ENCODE results near the gene SLC51A.
"Not testable (repeated sequence)": the region's sequence is repeated elsewhere in the genome, so short reads cannot be mapped to it uniquely, and the experiment has no call there.

Gene SLC51A

DNA sequence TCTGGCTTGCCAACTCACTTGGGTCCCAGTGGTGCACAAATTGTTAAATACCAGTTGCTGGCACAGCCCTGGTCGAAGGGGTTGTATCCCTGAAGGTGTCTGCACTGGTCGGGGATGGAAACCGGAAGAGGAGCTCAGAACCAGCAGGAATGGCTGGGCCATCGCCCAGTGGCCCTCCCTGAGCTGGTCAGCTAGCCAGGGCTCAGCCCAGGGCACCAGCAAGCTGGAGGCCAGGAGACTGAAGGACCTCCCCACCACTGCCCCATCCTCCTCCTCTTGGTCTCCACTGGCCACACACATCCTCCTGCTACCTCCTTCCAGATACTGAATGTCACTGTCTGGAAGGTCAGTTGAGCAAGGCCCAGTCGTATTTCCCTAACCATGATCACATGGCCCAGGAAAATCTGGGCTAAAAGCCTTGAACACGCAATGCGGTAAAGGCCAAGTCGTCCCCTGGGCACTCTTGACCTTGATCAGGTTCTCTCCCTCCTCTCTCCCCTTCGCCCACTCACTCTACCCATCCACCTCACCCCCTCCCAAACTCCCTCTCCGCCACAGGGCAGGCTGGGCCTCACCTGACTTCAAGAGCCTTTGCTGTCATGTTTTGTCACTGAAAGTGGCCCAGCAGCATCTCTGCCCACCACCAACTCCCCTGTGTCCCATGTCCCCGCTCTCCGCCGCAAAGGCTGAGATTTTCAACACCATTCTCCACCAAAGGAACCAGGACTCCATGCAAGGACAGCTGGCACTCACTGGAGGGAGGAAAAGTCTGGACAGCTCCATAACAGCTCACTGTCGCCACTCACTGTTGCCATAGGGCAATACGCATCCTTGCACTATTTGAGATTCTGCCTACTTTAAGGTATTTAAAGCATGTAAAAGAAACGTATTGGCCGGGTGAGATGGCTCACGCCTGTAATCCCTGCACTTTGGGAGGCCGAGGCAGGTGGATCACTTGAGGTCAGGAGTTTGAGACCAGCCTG is 17.3 kb upstream of the SLC51A start:
- DNase-seq (ENCODE audit: low read depth), result no peak
- TF ChIP-seq, protein P1, sequence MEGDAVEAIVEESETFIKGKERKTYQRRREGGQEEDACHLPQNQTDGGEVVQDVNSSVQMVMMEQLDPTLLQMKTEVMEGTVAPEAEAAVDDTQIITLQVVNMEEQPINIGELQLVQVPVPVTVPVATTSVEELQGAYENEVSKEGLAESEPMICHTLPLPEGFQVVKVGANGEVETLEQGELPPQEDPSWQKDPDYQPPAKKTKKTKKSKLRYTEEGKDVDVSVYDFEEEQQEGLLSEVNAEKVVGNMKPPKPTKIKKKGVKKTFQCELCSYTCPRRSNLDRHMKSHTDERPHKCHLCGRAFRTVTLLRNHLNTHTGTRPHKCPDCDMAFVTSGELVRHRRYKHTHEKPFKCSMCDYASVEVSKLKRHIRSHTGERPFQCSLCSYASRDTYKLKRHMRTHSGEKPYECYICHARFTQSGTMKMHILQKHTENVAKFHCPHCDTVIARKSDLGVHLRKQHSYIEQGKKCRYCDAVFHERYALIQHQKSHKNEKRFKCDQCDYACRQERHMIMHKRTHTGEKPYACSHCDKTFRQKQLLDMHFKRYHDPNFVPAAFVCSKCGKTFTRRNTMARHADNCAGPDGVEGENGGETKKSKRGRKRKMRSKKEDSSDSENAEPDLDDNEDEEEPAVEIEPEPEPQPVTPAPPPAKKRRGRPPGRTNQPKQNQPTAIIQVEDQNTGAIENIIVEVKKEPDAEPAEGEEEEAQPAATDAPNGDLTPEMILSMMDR (IDR thresholded peaks at IDR 0.05; ENCODE audit: insufficient read depth, low read depth, low read length, missing control alignments), result peak; percentile 27
- H3K4me3 ChIP-seq (ENCODE audit: low read depth, low read length), result no peak overlapping the region

DNA sequence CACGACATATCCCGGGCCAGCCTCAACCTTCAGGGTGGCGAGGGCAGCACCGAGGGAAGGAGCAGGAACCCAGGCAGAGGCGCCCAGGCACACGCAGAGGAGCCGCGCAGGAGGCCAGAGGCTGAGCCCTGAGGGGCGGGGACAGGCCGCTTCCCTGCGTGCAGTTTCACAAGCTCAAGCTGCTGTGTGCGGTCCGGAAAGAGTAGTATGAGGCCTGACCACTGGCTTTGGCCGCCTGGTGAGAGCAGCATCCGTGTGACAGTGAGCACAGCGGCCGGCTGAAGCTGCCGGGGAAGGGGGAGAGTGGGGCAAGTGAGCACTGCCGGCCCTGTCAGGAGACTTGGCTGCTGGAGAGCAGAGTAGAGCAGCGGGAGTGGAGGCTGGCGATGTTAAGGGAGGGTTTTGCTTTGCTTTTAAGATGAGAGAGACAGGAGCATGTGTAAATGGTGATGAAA is 13.8 kb upstream of the SLC51A start:
- H3K4me3 ChIP-seq (ENCODE audit: low read depth, low read length), result peak overlapping the region; percentile 45
- TF ChIP-seq, protein P1 (IDR thresholded peaks at IDR 0.05; ENCODE audit: insufficient read depth, low read depth, low read length, missing control alignments), result no peak
- peak; percentile 86 for DNase-seq (ENCODE audit: low read depth)

DNA sequence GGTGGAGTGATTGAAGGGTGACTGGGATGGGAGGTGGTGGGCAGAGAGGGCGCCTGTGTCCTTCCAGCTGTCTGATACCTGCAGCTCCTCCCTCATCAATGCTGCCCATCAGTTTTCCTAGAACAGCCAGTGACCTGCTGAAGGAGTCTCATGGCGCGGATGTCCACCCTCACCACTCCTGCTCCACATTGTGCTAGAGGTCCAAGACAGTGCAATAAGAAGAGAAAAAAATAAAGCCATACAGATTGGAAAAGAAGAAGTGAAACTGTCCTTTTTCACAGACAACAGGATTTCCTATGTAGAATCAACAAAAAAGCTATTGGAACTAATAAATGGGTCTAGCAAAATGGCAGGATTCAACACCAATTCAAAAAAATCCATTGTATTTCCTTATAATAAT is 12.5 kb upstream of the SLC51A start:
- no peak for DNase-seq (ENCODE audit: low read depth)
- TF ChIP-seq, protein P1 (IDR thresholded peaks at IDR 0.05; ENCODE audit: insufficient read depth, low read depth, low read length, missing control alignments), result no peak
- H3K4me3 ChIP-seq (ENCODE audit: low read depth, low read length), result no peak overlapping the region

DNA sequence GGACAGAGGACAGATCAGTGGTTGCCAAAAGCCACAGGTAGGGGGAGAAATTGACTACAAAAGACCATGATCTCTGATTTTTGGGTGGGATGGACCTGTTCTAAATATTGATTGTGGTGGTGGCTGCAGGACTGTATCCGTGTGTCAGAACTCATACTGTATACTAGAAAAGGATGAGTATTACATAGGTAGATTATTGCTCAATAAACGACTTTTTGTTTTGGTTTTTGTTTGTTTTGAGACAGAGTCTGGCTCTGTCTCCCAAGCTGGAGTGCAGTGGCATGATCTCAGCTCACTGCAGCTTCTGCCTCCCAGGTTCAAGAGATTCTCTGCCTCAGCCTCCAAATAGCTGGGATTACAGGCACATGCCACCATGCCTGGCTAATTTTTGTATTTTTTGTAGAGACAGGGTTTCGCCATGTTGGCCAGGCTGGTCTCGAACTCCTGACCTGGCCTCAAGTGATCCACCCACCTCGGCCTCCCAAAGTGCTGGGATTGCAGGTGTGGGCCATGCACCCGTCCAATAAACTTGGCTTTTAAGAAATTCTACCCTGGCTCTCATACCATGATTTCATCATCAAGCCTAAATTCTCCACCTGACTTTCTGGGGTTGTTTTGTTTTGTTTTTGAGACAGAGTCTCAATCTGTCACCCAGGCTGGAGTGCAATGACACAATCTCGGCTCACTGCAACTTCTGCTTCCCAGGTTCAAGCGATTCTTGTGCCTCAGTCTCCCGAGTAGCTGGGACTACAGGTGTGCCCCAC is 10.7 kb upstream of the SLC51A start:
- not testable (repeated sequence) for H3K4me3 ChIP-seq (ENCODE audit: low read depth, low read length); DNase-seq (ENCODE audit: low read depth)

DNA sequence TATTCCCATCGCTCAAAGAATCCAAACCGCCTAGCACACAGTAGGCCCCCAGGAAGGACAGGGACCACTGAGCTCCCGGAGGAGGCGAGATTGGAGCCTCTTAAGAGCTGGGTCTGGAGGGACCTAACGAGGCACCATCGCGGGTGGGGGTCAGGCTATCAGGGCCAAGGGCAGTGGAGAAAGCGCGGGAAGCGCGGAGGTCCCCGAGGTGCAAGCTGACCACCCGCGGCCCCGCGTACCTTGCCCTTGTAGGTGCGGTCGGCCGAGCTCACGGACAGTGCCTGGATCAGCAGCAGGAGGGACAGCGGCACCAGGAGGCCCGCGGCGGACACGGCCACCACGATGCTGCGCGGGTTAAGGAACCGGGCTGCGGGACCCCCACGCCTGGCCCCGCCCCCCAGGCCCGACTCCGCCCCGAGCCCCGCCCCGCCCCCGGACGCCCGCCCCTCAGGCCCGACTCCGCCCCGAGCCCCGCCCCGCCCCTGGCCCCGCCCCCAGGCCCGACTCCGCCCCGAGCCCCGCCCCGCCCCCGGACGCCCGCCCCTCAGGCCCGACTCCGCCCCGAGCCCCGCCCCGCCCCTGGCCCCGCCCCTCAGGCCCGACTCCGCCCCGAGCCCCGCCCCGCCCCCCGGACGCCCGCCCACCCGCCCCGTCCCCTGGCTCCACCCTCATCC is 9.0 kb upstream of the SLC51A start:
- H3K4me3 ChIP-seq (ENCODE audit: low read depth, low read length), result no peak overlapping the region
- TF ChIP-seq, protein P1 (IDR thresholded peaks at IDR 0.05; ENCODE audit: insufficient read depth, low read depth, low read length, missing control alignments), result no peak
- DNase-seq (ENCODE audit: low read depth), result peak; percentile 30

DNA sequence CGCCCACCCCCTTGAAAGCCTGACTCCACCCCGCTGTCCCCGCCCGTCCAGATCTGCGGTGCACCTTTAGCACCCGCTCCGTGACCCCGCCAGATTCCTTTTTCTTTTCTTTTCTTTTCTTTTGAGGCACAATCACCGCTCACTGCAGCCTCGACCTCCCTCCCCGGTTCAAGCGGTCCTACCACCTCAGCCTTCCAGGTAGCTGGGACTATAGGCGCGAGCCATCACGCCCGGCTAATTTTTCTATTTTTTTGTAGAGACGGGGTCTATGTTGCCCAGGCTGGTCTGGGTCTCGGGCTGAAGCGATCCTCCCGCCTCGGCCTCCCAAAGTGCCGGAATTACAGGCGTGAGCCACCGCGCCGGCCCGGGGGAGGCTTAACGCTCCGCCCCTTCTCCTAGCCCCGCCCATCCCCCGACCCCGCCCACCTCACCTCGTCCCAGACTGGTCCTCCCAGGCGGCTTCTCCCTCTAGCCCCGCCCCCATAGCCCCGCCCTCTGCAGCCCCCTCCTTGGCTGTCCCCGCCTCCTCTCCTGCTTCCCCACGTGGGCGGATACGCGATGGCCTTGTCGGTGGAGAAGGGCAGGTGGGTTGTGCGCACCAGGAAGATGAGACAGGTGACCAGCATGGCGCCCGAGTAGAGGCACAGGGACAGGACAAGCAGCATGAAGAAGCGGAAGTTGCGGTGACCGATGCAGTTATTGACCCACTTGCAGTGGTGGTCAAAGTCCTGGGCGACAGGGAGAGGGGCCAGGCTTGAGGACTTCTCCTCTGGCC is 8.3 kb upstream of the SLC51A start:
- peak overlapping the region; percentile 54 for H3K4me3 ChIP-seq (ENCODE audit: low read depth, low read length)
- DNase-seq (ENCODE audit: low read depth), result peak; percentile 75
- TF ChIP-seq, protein P1 (IDR thresholded peaks at IDR 0.05; ENCODE audit: insufficient read depth, low read depth, low read length, missing control alignments), result no peak
